Embryonic facial prominence (tissue), 1 donor: ENCODE measurements around the gene CPXM1.

Experiments
- DNase-seq: peaks from one replicate; pipeline ENCODE4 v3.0.0-alpha.2; 2016; ENCODE audit errors: extremely low spot score

Gene CPXM1

DNA sequence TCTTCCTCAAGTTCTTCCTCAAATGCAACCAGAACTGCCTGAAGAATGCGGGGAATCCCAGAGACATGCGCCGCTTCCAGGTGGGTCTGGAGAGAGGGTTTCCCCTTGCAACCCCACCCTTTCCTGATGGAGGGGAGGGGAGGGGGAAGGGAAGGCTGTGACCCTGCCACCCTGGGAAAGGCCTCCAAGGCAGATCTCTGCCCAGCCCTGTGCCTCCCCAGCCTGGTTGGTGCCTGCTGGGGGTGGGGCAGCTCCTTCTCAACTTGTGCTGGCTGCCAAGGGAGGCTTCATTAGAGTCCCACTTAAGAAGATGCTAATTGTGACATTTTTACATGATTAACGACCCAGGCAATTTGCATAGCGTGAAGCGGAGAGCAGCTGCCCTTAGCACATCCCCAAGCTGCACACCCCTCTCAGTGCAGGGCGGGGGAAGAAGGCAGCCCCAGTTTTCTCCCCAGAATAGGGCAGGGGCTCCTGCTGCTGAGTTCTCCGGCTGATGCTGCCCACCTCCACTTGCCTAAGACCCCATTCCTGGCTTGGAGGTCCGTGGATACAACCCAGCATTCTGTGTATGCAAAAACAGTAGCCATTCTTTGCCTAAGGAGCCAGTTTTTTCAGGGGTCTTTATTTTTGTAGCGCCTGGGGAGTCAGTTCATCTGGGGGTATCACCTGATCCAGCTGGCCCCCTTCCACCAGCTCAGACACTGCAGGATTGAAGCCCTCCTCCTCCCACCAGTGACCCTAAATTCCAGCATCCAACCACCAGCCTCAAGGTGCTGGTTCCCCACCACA lies 51.7 kb downstream of the CPXM1 start:
- DNase-seq: no peak

- DNase-seq: no peak
These were observed 52.7 kb downstream of the CPXM1 start for GRCh38 chr20:2747676-2748235.

- DNase-seq: no peak
These were observed 53.7 kb downstream of the CPXM1 start for GRCh38 chr20:2746636-2747265.

GRCh38 chr20:2745936-2746635 lies 54.3 kb downstream of the CPXM1 start:
- no peak for DNase-seq

GRCh38 chr20:2745060-2745910 lies 55.1 kb downstream of the CPXM1 start:
- no peak for DNase-seq
